NCI-H1105 treated with DMSO at 0.1 percent for 48 hours (cell line): Measurements from ENCODE around the gene BRPF1.
A peak's percentile ranks its signal among the peaks of the same experiment; 100 is the strongest.
"Not testable (repeated sequence)": the region's sequence is repeated elsewhere in the genome, so short reads cannot be mapped to it uniquely, and the experiment has no call there.

Experiments used
- DNase-seq: peaks from one replicate; lab custom pipeline; 2025; lab: John Stamatoyannopoulos, UW

BRPF1 gene

GRCh38 chr3:9769426-9770275 lies 38.1 kb downstream of the BRPF1 start, which contains the start of gene CAMK1:
CAMK1 (minus strand) TSS chr3:9769947; CDS start chr3:9767749, 2,198 bp downstream.
- DNase-seq, result peak; percentile 12

GRCh38 chr3:9770276-9770812 lies 38.8 kb downstream of the BRPF1 start:
- no peak for DNase-seq

- DNase-seq, result not testable (repeated sequence)
These were observed 39.5 kb downstream of the BRPF1 start for GRCh38 chr3:9771007-9771406.

- DNase-seq, result no peak
These were observed 45.6 kb downstream of the BRPF1 start for GRCh38 chr3:9776896-9777693.

- no peak for DNase-seq
These were observed 46.1 kb downstream of the BRPF1 start for GRCh38 chr3:9777694-9778021.

- no peak for DNase-seq
These were observed 46.9 kb downstream of the BRPF1 start for GRCh38 chr3:9778143-9779074.

- DNase-seq, result no peak
These were observed 47.6 kb downstream of the BRPF1 start for GRCh38 chr3:9779075-9779593.

GRCh38 chr3:9779721-9780457 lies 48.4 kb downstream of the BRPF1 start:
- DNase-seq, result no peak

- no peak for DNase-seq
These were observed 48.9 kb downstream of the BRPF1 start for GRCh38 chr3:9780458-9780812.

- no peak for DNase-seq
These were observed 49.4 kb downstream of the BRPF1 start for GRCh38 chr3:9780910-9781309.

GRCh38 chr3:9781551-9781950 lies 50.0 kb downstream of the BRPF1 start:
- no peak for DNase-seq

GRCh38 chr3:9781978-9782603 lies 50.6 kb downstream of the BRPF1 start:
- DNase-seq, result no peak

- no peak for DNase-seq
These were observed 51.2 kb downstream of the BRPF1 start for GRCh38 chr3:9782770-9783169.

- DNase-seq, result no peak
These were observed 52.4 kb downstream of the BRPF1 start for GRCh38 chr3:9783954-9784353.

GRCh38 chr3:9784965-9785364 lies 53.4 kb downstream of the BRPF1 start:
- no peak for DNase-seq

GRCh38 chr3:9785602-9786001 lies 54.1 kb downstream of the BRPF1 start:
- no peak for DNase-seq

GRCh38 chr3:9786209-9786739 lies 54.7 kb downstream of the BRPF1 start:
- no peak for DNase-seq

- no peak for DNase-seq
These were observed 55.5 kb downstream of the BRPF1 start for GRCh38 chr3:9786825-9787669.

- no peak for DNase-seq
These were observed 56.2 kb downstream of the BRPF1 start for GRCh38 chr3:9787714-9788113.
